Stimulated activated CD4-positive, alpha-beta T cell treated with anti-CD3 and anti-CD28 coated beads, TNF-alpha, amount 100 ng/mL, for 48 hours (primary cell): ENCODE results near the gene SYCP1.
A peak's percentile ranks its signal among the peaks of the same experiment; 100 is the strongest.
"Not testable (repeated sequence)": the region's sequence is repeated elsewhere in the genome, so short reads cannot be mapped to it uniquely, and the experiment has no call there.

ENCODE experiments used
- DNase-seq, 3 donors: peaks; one replicate each; pipeline ENCODE4 v3.0.0-alpha.2; 2020; ENCODE audit warnings: low read depth in 3 of 3

Gene SYCP1

GRCh38 chr1:114979278-114979891, 124.7 kb downstream of the SYCP1 start:
- peak; percentile 26 to 46 (median 31) for DNase-seq

GRCh38 chr1:114982251-114982650, 127.6 kb downstream of the SYCP1 start:
- DNase-seq, result no peak

GRCh38 chr1:114986286-114986685, 131.6 kb downstream of the SYCP1 start:
- no peak for DNase-seq

GRCh38 chr1:114988095-114988494, 133.4 kb downstream of the SYCP1 start:
- DNase-seq, result no peak

GRCh38 chr1:114997510-114998289, 143.0 kb downstream of the SYCP1 start:
- no peak for DNase-seq

GRCh38 chr1:115006191-115006590, 151.5 kb downstream of the SYCP1 start:
- DNase-seq, result no peak

GRCh38 chr1:115012006-115012405, 157.3 kb downstream of the SYCP1 start:
- no peak for DNase-seq

GRCh38 chr1:115012434-115012833, 157.8 kb downstream of the SYCP1 start:
- no peak for DNase-seq

- DNase-seq, result no peak
These were observed 159.1 kb downstream of the SYCP1 start for GRCh38 chr1:115013792-115014191.

- DNase-seq, result not testable (repeated sequence)
These were observed 164.9 kb downstream of the SYCP1 start for GRCh38 chr1:115019549-115019948.

- DNase-seq, result no peak
These were observed 166.5 kb downstream of the SYCP1 start for GRCh38 chr1:115021145-115021544.

- no peak for DNase-seq
These were observed 168.9 kb downstream of the SYCP1 start for GRCh38 chr1:115023593-115023992.

GRCh38 chr1:115029526-115029925, 174.9 kb downstream of the SYCP1 start, which contains the start of gene TSHB:
TSHB (plus strand) TSS chr1:115029826; CDS start chr1:115033363, 3,537 bp downstream.
- no peak for DNase-seq

- no peak for DNase-seq
These were observed 176.9 kb downstream of the SYCP1 start for GRCh38 chr1:115031595-115031994.

- DNase-seq, result no peak
These were observed 181.0 kb downstream of the SYCP1 start for GRCh38 chr1:115035652-115036051.

GRCh38 chr1:115036814-115037507, 182.3 kb downstream of the SYCP1 start:
- DNase-seq, result no peak

- no peak for DNase-seq
These were observed 185.8 kb downstream of the SYCP1 start for GRCh38 chr1:115040501-115040900.

GRCh38 chr1:115041654-115042053, 187.0 kb downstream of the SYCP1 start:
- no peak for DNase-seq
